Calu3 (cell line): ENCODE data around the gene CAMKV. TPM values are rescaled to one million over a fixed set of nuclear protein-coding genes. Genes with fewer than 3 reads are reported as not detected.
"Not testable (repeated sequence)": the region's sequence is repeated elsewhere in the genome, so short reads cannot be mapped to it uniquely, and the experiment has no call there.

ENCODE experiments used
- BruUV-seq: library from RNA; stranded (reverse); fragments of 400-500 nt; replicated peaks from 2 replicates; lab custom pipeline; 2021; lab: Mats Ljungman, UMichigan
- CTCF ChIA-PET: fragments of 300-600 bp; sonication (Branson Sonifier 250); formaldehyde crosslinking; loops from one replicate; lab custom pipeline; 2022; ENCODE audit warnings: antibody characterized with exemption; lab: Charles Lee
- DNase-seq: peaks from one replicate; pipeline ENCODE4 v3.0.0; 2022
- H3K27ac Mint-ChIP-seq: one replicate; pipeline ENCODE4 v1.8.0; 2022; ENCODE audit warnings: mixed read lengths; ENCODE audit not compliant: unreplicated experiment
- H3K27me3 Mint-ChIP-seq: one replicate; pipeline ENCODE4 v1.8.0; 2022; ENCODE audit warnings: mixed read lengths; ENCODE audit not compliant: unreplicated experiment
- H3K36me3 Mint-ChIP-seq: one replicate; pipeline ENCODE4 v1.8.0; 2022; ENCODE audit warnings: mild to moderate bottlenecking, moderate library complexity, mixed read lengths; ENCODE audit not compliant: insufficient read depth, unreplicated experiment
- H3K4me1 Mint-ChIP-seq: one replicate; pipeline ENCODE4 v1.8.0; 2022; ENCODE audit warnings: mild to moderate bottlenecking, low read depth, mixed read lengths; ENCODE audit not compliant: unreplicated experiment
- H3K4me3 Mint-ChIP-seq: one replicate; pipeline ENCODE4 v1.8.0; 2022; ENCODE audit warnings: mild to moderate bottlenecking, low read depth, moderate library complexity, mixed read lengths; ENCODE audit not compliant: unreplicated experiment
- H3K9me3 Mint-ChIP-seq: one replicate; pipeline ENCODE4 v1.8.0; 2022; ENCODE audit warnings: low read depth, mixed read lengths; ENCODE audit not compliant: unreplicated experiment
- CTCF ChIP-seq: fragments of 200-600 bp; IDR thresholded peaks from one replicate; pipeline ENCODE4 v1.8.0; 2022; ENCODE audit warnings: antibody characterized with exemption; ENCODE audit not compliant: unreplicated experiment
- intact Hi-C: fragments of 100-400 bp; cut with micrococcal nuclease; formaldehyde crosslinking; loops from one replicate; pipeline ENCODE4 v1.10.0; 2022; ENCODE audit not compliant: unreplicated experiment
- total RNA-seq: library from RNA; stranded (reverse); gene quantifications from 2 replicates; pipeline ENCODE4 v1.2.3, GENCODE V29; 2022

Gene CAMKV
- total RNA-seq, 1 experiment from 2014 or later, result 0.38 TPM

- no peaks in the 10 kb centered on the region for H3K9me3 Mint-ChIP-seq
- TF ChIP-seq CTCF, result no peak
- intact Hi-C loops, result no loop called here
- no peaks in the 10 kb centered on the region for H3K27me3 Mint-ChIP-seq
- no peak overlapping the region for H3K27ac Mint-ChIP-seq
- H3K4me3 Mint-ChIP-seq, result no peak overlapping the region
- CTCF ChIA-PET, result interaction anchor here (0.7 to 1.1 kb wide), 2 partner anchors 23 to 143 kb away, joined by 4 read pairs; partner anchors contain the start of gene INKA1
- no peaks in the 10 kb centered on the region for H3K4me1 Mint-ChIP-seq
- BruUV-seq, result no TSS peak
- DNase-seq, result no peak
- no peaks in the 10 kb centered on the region for H3K36me3 Mint-ChIP-seq
Observed at GRCh38 chr3:49826016-49826415, 43.7 kb downstream of the CAMKV start.

DNA sequence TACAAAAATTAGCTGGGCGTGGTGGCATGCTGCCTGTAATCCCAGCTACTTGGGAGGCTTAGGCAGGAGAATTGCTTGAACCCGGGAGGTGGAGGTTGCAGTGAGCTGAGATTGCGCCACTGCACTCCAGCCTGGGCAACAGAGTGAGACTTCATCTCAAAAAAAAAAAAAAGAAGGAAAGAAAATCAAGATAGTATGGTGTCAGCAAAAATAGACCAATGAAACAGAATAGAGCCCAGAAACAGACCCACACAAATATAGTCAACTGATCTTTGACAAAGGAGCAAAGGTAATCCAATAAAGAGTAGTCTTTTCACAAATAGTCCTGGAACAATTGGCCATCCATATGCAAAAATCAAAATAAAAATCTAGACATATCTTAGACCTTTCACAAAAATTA is 46.6 kb downstream of the CAMKV start:
- H3K27ac Mint-ChIP-seq, H3K4me1 Mint-ChIP-seq, BruUV-seq, H3K36me3 Mint-ChIP-seq, DNase-seq, H3K27me3 Mint-ChIP-seq, H3K9me3 Mint-ChIP-seq, H3K4me3 Mint-ChIP-seq, intact Hi-C loops, CTCF ChIA-PET: not testable (repeated sequence)

DNA sequence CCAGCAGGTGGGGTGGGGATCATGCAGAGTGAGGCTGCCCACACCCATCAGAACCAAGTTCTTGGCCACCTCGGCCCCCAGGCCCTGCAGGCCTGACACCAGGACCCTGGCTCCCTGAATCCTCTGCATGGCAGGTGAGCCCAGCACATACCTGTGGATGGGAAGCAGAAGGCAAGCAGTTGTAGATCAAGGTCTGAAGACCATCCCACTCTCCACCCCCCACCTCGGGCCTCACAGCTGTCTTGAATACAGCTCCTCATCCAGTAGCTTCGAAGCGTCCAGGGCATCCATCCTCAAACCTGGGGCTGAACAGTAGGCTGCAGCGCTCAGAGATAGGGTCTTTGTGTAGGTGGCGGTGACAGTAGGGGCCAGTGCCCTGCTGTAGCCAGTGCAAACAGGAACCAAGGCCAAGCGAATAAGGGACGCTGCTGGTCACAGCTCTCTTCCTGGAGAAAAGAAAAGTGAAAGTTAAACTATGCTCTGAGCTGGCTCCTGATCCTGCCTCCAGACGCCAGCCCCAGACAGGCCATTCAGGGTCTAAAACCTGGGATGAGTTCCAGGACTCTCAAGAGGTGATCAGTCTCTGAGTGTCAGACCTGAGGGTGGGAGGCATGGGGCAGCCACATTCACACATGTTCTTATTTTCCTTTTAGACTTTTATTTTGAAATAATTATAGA is 56.1 kb downstream of the CAMKV start, which contains the start of gene UBA7:
TSS of gene UBA7 (minus strand) at position 457 of the 678 bp plus-strand sequence. CDS start at position 291, 166 bp downstream.
- Mint-ChIP-seq H3K9me3 (no peaks in the 10 kb centered on the region), H3K4me3 (peak within 1 kb of the TSS; percentile 28), H3K4me1 (no peaks in the 10 kb centered on the region), H3K27me3 (no peaks in the 10 kb centered on the region), H3K36me3 (no peaks in the 10 kb centered on the region), H3K27ac (no peak within 1 kb of the TSS)
- CTCF ChIA-PET, result interaction anchor here (0.5 to 1.2 kb wide), 6 partner anchors 11 to 132 kb away, joined by 3 to 7 read pairs (median 4); partner anchors contain the start of gene INKA1
- intact Hi-C loops, result no loop called here
- no TSS peak for BruUV-seq
- TF ChIP-seq CTCF, result no peak
- DNase-seq, result peak; percentile 44

GRCh38 chr3:49812916-49813496 is 56.7 kb downstream of the CAMKV start:
- TF ChIP-seq CTCF, result no peak
- TSS peak; percentile 28 for BruUV-seq
- DNase-seq, result no peak
- no peaks in the 10 kb centered on the region for H3K36me3 Mint-ChIP-seq
- no peaks in the 10 kb centered on the region for H3K9me3 Mint-ChIP-seq
- H3K4me1 Mint-ChIP-seq, result no peaks in the 10 kb centered on the region
- no peak overlapping the region for H3K4me3 Mint-ChIP-seq
- H3K27ac Mint-ChIP-seq, result no peak overlapping the region
- H3K27me3 Mint-ChIP-seq, result no peaks in the 10 kb centered on the region
- CTCF ChIA-PET, result interaction anchor here (0.5 to 1.2 kb wide), 5 partner anchors 10 to 133 kb away, joined by 3 to 7 read pairs (median 3); partner anchors contain the start of gene INKA1
- intact Hi-C loops, result no loop called here

Other genes starting within 250 kb of the CAMKV start
- gene APEH, start 195.6 kb downstream of the CAMKV start, total RNA-seq, result 187 and 207 TPM in 2 replicates
- 8.0 and 10.5 TPM in 2 replicates for gene MST1, start 180.4 kb downstream of the CAMKV start, total RNA-seq
- gene RNF123, start 180.3 kb downstream of the CAMKV start, total RNA-seq, result 38.6 and 52.5 TPM in 2 replicates
- gene AMIGO3, start 150.2 kb downstream of the CAMKV start, total RNA-seq, result 0.49 and 0.73 TPM in 2 replicates
- gene GMPPB, start 146.0 kb downstream of the CAMKV start, total RNA-seq, result 35.8 and 42.4 TPM in 2 replicates
- 30.3 and 31.8 TPM in 2 replicates for gene IP6K1, start 83.4 kb downstream of the CAMKV start, total RNA-seq
- not detected in 2 replicates for gene CDHR4, start 70.0 kb downstream of the CAMKV start, total RNA-seq
- 0.35 TPM in 1 of 2 replicates, not detected in the other for gene INKA1, start 66.6 kb downstream of the CAMKV start, total RNA-seq
- gene UBA7, start 56.0 kb downstream of the CAMKV start, total RNA-seq, result 26.3 and 40.9 TPM in 2 replicates
- gene TRAIP, start 13.3 kb downstream of the CAMKV start, total RNA-seq, result 28.2 and 29.7 TPM in 2 replicates
- 169 and 218 TPM in 2 replicates for gene MST1R, start 34.0 kb upstream of the CAMKV start, total RNA-seq
- gene MON1A, start 59.9 kb upstream of the CAMKV start, total RNA-seq, result 8.4 and 10.6 TPM in 2 replicates
- 69.6 and 72.1 TPM in 2 replicates for gene RBM6, start 70.2 kb upstream of the CAMKV start, total RNA-seq
- gene RBM5, start 219.0 kb upstream of the CAMKV start, total RNA-seq, result 126 and 128 TPM in 2 replicates